ENCODE results near the gene CSNK1A1.

DNA sequence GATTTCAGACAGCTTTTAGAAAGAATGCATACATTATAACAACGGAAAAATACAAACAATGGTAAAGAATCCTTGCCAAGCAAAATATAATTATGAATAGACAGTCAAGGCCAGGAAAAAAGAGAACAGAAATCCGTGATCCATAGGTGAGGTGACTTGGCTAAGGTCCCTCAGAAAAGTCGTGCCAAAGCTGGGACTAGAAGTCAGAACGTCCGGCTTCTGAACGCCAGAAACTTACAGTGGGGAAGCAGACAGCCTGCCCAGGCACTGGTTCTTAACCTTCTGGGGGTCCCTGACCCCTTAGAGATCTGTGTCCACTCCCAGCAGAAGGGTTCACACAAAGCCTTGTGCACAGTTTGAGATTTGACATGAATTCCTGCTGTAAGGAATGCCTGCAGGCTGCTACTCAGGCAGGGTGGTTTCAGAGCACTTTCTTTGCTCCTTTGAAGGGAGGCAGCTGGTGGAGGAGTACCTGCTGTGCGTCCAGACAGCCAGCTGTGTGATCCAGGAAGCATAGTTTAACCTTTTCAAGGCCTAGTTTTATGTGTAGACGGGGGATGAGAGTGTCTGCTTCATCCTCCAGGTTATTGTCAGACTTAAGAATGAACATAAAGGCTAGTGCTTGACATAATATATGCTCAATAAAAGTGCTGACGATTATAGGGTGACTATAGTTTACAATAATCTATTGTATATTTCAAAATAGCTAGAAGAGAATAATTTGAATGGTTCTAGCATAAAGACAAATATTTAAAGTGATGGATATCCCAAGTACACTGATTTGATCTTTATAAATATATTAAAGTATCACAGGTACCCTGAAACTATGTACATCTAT is 30.9 kb upstream of the CSNK1A1 start:
- TF ChIP-seq, protein P1, sequence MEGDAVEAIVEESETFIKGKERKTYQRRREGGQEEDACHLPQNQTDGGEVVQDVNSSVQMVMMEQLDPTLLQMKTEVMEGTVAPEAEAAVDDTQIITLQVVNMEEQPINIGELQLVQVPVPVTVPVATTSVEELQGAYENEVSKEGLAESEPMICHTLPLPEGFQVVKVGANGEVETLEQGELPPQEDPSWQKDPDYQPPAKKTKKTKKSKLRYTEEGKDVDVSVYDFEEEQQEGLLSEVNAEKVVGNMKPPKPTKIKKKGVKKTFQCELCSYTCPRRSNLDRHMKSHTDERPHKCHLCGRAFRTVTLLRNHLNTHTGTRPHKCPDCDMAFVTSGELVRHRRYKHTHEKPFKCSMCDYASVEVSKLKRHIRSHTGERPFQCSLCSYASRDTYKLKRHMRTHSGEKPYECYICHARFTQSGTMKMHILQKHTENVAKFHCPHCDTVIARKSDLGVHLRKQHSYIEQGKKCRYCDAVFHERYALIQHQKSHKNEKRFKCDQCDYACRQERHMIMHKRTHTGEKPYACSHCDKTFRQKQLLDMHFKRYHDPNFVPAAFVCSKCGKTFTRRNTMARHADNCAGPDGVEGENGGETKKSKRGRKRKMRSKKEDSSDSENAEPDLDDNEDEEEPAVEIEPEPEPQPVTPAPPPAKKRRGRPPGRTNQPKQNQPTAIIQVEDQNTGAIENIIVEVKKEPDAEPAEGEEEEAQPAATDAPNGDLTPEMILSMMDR (IDR thresholded peaks at IDR 0.05) = no peak
- TF ChIP-seq RAD21 (IDR thresholded peaks at IDR 0.05; ENCODE audit: low read length) (no peak), JUND (IDR thresholded peaks at IDR 0.05) (no peak), POLR2AphosphoS5 (IDR thresholded peaks at IDR 0.05; ENCODE audit: low read depth, low read length) (no peak)

Measured in SK-N-SH (cell line).